ENCODE measurements around the gene IFITM1. TPM values are rescaled to one million over a fixed set of nuclear protein-coding genes. Genes with fewer than 3 reads are reported as not detected.

IFITM1 gene
- total and polyA plus RNA-seq, 2 of the 13 experiments (the other 11 are each of a cell fraction or from before 2014, with no cell fraction given) = 0.38 to 11.1 TPM

GRCh38 chr11:353179-353873, 39.5 kb downstream of the IFITM1 start (continued):
- 0 out of 2 replicates have a peak, but pooled peaks have one; percentile 22 for TF ChIP-seq TOPORS (CRISPR knock-in tag; IDR thresholded peaks at IDR 0.05)
- peak; percentile 18 for TF ChIP-seq ZNF781 (CRISPR knock-in tag; IDR thresholded peaks at IDR 0.05; ENCODE audit: borderline replicate concordance, not compliant biosample characterization)
- TF ChIP-seq, protein P1, sequence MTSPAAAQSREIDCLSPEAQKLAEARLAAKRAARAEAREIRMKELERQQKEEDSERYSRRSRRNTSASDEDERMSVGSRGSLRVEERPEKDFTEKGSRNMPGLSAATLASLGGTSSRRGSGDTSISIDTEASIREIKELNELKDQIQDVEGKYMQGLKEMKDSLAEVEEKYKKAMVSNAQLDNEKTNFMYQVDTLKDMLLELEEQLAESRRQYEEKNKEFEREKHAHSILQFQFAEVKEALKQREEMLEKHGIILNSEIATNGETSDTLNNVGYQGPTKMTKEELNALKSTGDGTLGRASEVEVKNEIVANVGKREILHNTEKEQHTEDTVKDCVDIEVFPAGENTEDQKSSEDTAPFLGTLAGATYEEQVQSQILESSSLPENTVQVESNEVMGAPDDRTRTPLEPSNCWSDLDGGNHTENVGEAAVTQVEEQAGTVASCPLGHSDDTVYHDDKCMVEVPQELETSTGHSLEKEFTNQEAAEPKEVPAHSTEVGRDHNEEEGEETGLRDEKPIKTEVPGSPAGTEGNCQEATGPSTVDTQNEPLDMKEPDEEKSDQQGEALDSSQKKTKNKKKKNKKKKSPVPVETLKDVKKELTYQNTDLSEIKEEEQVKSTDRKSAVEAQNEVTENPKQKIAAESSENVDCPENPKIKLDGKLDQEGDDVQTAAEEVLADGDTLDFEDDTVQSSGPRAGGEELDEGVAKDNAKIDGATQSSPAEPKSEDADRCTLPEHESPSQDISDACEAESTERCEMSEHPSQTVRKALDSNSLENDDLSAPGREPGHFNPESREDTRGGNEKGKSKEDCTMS (CRISPR knock-in tag; conservative IDR thresholded peaks at IDR 0.05) = no peak; the same call in 1 of the 2 replicates
- TF ChIP-seq EED (CRISPR knock-in tag; IDR thresholded peaks at IDR 0.05) = no peak
- TF ChIP-seq, protein P2, sequence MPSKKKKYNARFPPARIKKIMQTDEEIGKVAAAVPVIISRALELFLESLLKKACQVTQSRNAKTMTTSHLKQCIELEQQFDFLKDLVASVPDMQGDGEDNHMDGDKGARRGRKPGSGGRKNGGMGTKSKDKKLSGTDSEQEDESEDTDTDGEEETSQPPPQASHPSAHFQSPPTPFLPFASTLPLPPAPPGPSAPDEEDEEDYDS (CRISPR knock-in tag; IDR thresholded peaks at IDR 0.05) = peak; percentile 58; the same call in 1 of the 2 replicates
- TF ChIP-seq ZMAT3 (CRISPR knock-in tag; conservative IDR thresholded peaks at IDR 0.05) = peak; percentile 59; the same call in 1 of the 2 replicates
- TF ChIP-seq, protein P3, sequence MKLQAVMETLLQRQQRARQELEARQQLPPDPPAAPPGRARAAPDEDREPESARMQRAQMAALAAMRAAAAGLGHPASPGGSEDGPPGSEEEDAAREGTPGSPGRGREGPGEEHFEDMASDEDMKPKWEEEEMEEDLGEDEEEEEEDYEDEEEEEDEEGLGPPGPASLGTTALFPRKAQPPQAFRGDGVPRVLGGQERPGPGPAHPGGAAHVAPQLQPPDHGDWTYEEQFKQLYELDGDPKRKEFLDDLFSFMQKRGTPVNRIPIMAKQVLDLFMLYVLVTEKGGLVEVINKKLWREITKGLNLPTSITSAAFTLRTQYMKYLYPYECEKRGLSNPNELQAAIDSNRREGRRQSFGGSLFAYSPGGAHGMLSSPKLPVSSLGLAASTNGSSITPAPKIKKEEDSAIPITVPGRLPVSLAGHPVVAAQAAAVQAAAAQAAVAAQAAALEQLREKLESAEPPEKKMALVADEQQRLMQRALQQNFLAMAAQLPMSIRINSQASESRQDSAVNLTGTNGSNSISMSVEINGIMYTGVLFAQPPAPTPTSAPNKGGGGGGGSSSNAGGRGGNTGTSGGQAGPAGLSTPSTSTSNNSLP (IDR thresholded peaks at IDR 0.05; ENCODE audit: low read depth, low read length) = 0 out of 2 replicates have a peak, but pooled peaks have one; percentile 9
- TF ChIP-seq ZBTB25 (CRISPR knock-in tag; IDR thresholded peaks at IDR 0.05) = peak; percentile 69; the same call in 1 of the 2 replicates
- TF ChIP-seq SMAD9 (CRISPR knock-in tag; IDR thresholded peaks at IDR 0.05) = no peak
- TF ChIP-seq SOX5 (CRISPR knock-in tag; IDR thresholded peaks at IDR 0.05; ENCODE audit: borderline replicate concordance) = peak; percentile 45; the same call in 1 of the 2 replicates
- TF ChIP-seq, protein P4, sequence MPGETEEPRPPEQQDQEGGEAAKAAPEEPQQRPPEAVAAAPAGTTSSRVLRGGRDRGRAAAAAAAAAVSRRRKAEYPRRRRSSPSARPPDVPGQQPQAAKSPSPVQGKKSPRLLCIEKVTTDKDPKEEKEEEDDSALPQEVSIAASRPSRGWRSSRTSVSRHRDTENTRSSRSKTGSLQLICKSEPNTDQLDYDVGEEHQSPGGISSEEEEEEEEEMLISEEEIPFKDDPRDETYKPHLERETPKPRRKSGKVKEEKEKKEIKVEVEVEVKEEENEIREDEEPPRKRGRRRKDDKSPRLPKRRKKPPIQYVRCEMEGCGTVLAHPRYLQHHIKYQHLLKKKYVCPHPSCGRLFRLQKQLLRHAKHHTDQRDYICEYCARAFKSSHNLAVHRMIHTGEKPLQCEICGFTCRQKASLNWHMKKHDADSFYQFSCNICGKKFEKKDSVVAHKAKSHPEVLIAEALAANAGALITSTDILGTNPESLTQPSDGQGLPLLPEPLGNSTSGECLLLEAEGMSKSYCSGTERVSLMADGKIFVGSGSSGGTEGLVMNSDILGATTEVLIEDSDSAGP (CRISPR knock-in tag; IDR thresholded peaks at IDR 0.05; ENCODE audit: borderline replicate concordance) = peak; percentile 33; the same call in 1 of the 2 replicates
- peak; percentile 53; the same call in 1 of the 2 replicates for TF ChIP-seq PPARG (CRISPR knock-in tag; conservative IDR thresholded peaks at IDR 0.05)
- TF ChIP-seq FOXC1 (CRISPR knock-in tag; IDR thresholded peaks at IDR 0.05; ENCODE audit: borderline replicate concordance) = peak; percentile 81; the same call in 1 of the 2 replicates
